COLO829 (cell line): ENCODE results near the gene BANK1.
"Not testable (repeated sequence)": the region's sequence is repeated elsewhere in the genome, so short reads cannot be mapped to it uniquely, and the experiment has no call there.

Source experiments
- DNase-seq: peaks from one replicate; pipeline ENCODE4 v3.0.0; 2012; ENCODE audit warnings: low spot score

The BANK1 gene

GRCh38 chr4:101885574-101885973 lies 95.0 kb downstream of the BANK1 start:
- DNase-seq: no peak

- no peak for DNase-seq
Measured at GRCh38 chr4:101886826-101887225, 96.3 kb downstream of the BANK1 start.

- DNase-seq: no peak
Measured at GRCh38 chr4:101888472-101888871, 97.9 kb downstream of the BANK1 start.

- DNase-seq: not testable (repeated sequence)
Measured at GRCh38 chr4:101905527-101905926, 115.0 kb downstream of the BANK1 start.

- no peak for DNase-seq
Measured at GRCh38 chr4:101910786-101911373, 120.3 kb downstream of the BANK1 start.

- DNase-seq: no peak
Measured at GRCh38 chr4:101911616-101912015, 121.1 kb downstream of the BANK1 start.

GRCh38 chr4:101914761-101915160 lies 124.2 kb downstream of the BANK1 start:
- DNase-seq: no peak

- no peak for DNase-seq
Measured at GRCh38 chr4:101919373-101919977, 128.9 kb downstream of the BANK1 start.

- no peak for DNase-seq
Measured at GRCh38 chr4:101921370-101921769, 130.8 kb downstream of the BANK1 start.

GRCh38 chr4:101931619-101932018 lies 141.1 kb downstream of the BANK1 start:
- DNase-seq: no peak

GRCh38 chr4:101933855-101934254 lies 143.3 kb downstream of the BANK1 start:
- no peak for DNase-seq

GRCh38 chr4:101938836-101939235 lies 148.3 kb downstream of the BANK1 start:
- no peak for DNase-seq

- no peak for DNase-seq
Measured at GRCh38 chr4:101941816-101942358, 151.4 kb downstream of the BANK1 start.

- DNase-seq: no peak
Measured at GRCh38 chr4:101942891-101943290, 152.4 kb downstream of the BANK1 start.

GRCh38 chr4:101944649-101945048 lies 154.1 kb downstream of the BANK1 start:
- no peak for DNase-seq

- no peak for DNase-seq
Measured at GRCh38 chr4:101948055-101948454, 157.5 kb downstream of the BANK1 start.

- DNase-seq: no peak
Measured at GRCh38 chr4:101948951-101949350, 158.4 kb downstream of the BANK1 start.

- no peak for DNase-seq
Measured at GRCh38 chr4:101950258-101950979, 159.9 kb downstream of the BANK1 start.

GRCh38 chr4:101952985-101953384 lies 162.5 kb downstream of the BANK1 start:
- no peak for DNase-seq

GRCh38 chr4:101953949-101954348 lies 163.4 kb downstream of the BANK1 start:
- peak; percentile 7 for DNase-seq

GRCh38 chr4:101954351-101954750 lies 163.8 kb downstream of the BANK1 start:
- DNase-seq: no peak

- DNase-seq: no peak
Measured at GRCh38 chr4:101954975-101955678, 164.6 kb downstream of the BANK1 start.
